ENCODE measurements around the gene RAB3GAP2.
"Not testable (repeated sequence)": the region's sequence is repeated elsewhere in the genome, so short reads cannot be mapped to it uniquely, and the experiment has no call there.

Gene RAB3GAP2, protein sequence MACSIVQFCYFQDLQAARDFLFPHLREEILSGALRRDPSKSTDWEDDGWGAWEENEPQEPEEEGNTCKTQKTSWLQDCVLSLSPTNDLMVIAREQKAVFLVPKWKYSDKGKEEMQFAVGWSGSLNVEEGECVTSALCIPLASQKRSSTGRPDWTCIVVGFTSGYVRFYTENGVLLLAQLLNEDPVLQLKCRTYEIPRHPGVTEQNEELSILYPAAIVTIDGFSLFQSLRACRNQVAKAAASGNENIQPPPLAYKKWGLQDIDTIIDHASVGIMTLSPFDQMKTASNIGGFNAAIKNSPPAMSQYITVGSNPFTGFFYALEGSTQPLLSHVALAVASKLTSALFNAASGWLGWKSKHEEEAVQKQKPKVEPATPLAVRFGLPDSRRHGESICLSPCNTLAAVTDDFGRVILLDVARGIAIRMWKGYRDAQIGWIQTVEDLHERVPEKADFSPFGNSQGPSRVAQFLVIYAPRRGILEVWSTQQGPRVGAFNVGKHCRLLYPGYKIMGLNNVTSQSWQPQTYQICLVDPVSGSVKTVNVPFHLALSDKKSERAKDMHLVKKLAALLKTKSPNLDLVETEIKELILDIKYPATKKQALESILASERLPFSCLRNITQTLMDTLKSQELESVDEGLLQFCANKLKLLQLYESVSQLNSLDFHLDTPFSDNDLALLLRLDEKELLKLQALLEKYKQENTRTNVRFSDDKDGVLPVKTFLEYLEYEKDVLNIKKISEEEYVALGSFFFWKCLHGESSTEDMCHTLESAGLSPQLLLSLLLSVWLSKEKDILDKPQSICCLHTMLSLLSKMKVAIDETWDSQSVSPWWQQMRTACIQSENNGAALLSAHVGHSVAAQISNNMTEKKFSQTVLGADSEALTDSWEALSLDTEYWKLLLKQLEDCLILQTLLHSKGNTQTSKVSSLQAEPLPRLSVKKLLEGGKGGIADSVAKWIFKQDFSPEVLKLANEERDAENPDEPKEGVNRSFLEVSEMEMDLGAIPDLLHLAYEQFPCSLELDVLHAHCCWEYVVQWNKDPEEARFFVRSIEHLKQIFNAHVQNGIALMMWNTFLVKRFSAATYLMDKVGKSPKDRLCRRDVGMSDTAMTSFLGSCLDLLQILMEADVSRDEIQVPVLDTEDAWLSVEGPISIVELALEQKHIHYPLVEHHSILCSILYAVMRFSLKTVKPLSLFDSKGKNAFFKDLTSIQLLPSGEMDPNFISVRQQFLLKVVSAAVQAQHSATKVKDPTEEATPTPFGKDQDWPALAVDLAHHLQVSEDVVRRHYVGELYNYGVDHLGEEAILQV (N-terminal part only)

GRCh38 chr1:220272047-220272840 is at the start of gene RAB3GAP2:
RAB3GAP2 (minus strand) TSS chr1:220272453; CDS start chr1:220272337, 116 bp downstream.
- peak; percentile 96 for DNase-seq (ENCODE audit: low spot score)

DNA sequence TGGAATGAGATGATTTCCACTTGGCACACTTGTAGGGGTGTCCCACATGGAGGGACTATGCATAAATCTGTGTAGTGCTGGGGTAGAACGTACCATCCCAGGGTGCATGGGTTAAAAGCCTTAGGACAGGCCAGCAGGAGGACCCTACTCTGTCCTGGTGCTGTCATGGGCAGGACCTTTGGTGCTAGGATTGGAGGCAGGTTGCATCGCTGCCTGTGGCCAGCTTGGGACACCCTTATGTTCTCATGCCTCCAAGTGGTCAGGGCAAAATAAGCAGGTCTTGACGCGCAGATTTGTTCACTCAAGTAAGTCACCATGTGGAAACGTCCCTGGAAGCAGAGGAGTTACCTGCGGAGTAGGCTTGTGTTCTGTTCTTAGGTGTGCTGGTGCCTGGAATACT is 49.5 kb upstream of the RAB3GAP2 start:
- DNase-seq (ENCODE audit: low spot score) = no peak

- no peak for DNase-seq (ENCODE audit: low spot score)
Measured at GRCh38 chr1:220320709-220321108, 48.5 kb upstream of the RAB3GAP2 start.

DNA sequence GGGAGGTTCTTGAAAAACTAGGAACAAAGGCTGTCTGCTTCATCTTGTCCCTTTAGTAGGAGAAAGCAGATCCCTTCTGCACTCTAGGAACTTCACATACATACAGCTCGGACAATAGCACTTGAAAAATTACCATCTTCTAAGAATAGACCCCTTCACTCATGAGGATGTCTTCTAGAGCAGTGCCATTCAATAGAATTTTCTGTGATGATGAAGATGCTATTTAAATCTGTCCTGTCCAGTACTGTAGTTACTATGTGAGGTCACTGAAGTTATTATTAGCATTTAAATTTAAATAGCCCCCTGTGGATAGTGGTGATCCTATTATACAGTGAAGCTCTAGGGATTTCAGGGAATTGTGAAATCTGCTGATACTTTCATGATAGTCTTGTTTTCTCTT is 46.4 kb upstream of the RAB3GAP2 start:
- DNase-seq (ENCODE audit: low spot score) = no peak

DNA sequence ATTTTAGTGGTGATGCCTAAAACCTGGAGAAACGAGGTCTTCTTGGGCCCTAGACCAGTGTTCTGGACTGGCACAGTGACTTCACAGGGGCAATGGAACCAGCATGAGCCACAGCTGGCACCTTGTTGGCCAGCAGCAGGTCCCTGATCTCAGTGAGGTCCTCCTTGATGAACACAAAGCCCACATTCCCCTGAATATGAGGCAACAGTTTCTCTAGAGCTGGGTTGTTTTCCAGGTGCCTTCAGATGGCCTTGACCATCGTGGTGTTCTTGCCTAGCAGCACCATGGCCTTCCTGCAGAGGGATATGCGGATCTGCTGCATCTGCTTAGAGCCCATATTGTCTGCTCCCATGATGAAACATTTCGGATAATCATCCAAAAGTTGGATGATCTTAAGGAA is 44.9 kb upstream of the RAB3GAP2 start:
- DNase-seq (ENCODE audit: low spot score) = no peak

DNA sequence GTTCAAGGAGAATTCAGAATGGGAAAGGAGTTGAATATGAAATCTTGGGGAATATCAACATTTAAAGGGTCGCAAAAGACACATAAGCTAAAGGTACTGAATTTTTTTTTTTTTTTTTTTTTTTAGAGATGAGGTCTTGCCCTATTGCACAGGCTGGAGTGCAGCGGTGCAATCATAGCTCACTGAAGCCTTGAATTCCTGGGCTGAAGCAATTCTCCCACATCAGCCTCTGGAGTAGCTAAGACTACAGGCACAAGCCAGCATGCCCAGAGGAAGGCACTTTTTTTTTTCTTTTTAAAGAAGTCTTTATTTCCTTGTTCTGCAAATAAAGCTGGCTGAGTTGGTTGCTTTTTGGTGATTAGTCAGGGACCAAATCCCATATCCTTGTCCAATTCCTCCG is 44.1 kb upstream of the RAB3GAP2 start:
- DNase-seq (ENCODE audit: low spot score) = no peak

- no peak for DNase-seq (ENCODE audit: low spot score)
Measured at GRCh38 chr1:220315070-220315839, 43.0 kb upstream of the RAB3GAP2 start.

DNA sequence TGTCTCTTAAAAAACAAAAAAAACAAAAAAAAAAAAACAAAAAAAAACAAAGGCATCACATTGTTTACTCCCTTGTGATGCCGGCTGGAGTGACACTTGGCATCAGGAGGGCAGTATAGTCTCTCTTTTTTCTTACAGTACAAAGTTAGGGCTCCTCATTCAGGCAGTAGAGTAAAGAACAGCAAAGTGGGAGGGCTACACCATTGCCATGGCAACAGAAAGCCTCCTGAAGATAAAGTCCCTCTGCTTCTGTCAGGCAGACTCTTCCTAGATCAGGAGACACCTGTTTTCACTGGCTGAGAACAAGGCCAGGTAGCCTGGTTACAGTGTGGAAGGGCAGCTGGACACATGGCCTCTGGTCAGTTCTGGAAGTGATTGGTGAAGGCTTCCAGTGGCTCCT is 41.3 kb upstream of the RAB3GAP2 start:
- no peak for DNase-seq (ENCODE audit: low spot score)

- not testable (repeated sequence) for DNase-seq (ENCODE audit: low spot score)
Measured at GRCh38 chr1:220310147-220310546, 37.9 kb upstream of the RAB3GAP2 start.

DNA sequence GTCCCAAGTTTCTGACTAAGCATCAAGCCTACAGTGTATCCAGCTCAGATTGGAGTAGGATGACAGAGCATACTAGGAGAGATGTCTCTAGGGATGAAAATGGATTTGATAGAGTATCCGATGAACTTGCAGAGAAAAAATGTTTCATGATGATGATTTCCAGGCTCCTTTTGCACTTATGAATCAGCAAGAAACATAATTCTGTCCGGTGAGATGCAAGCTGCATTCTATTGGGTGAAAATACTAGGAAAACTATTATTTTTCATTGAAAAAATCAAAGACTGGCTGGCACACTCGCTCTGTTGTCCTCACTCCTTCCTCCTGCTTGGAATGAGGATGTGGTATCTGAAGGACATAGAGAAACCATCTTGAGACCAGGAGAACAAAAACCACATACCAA is 35.4 kb upstream of the RAB3GAP2 start:
- DNase-seq (ENCODE audit: low spot score) = no peak

DNA sequence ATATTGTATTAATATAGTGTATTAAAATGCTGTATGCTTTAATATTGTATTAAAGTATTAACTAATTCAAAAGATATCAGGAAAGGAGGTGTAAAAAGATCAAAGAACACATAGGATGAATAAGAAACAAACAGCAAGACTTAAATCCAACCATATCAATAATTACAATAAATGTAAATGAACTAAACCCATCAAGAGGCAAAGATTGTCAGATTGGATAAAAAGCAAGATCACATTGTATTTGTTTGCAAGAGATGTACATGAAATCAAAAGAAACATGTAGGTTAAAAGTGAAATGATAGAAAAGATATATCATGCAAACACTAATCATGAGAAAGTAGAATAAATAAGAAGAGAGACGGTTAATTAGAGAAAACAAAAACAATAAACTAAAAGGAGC is 34.1 kb upstream of the RAB3GAP2 start:
- DNase-seq (ENCODE audit: low spot score) = no peak

DNA sequence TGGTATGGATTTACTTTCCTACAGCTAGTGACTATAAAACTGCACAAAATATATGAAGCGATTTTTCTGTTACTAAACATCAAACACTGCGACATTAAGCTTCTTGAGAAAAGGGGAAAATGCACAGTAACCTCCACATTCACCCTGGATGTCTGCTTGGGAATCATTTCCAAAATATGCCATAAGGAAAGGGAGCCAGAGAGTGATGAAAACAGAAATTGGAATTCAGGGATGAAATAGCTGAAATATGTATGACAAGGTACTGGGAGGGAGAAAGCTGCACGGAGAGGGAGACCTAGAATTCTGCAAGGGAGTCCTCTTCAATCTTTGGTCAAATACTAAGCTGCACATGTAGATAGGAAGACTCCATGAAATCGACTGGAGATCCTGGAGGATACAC is 31.6 kb upstream of the RAB3GAP2 start:
- no peak for DNase-seq (ENCODE audit: low spot score)

- no peak for DNase-seq (ENCODE audit: low spot score)
Measured at GRCh38 chr1:220301630-220302029, 29.4 kb upstream of the RAB3GAP2 start.

- peak; percentile 71 for DNase-seq (ENCODE audit: low spot score)
Measured at GRCh38 chr1:220300442-220301121, 28.3 kb upstream of the RAB3GAP2 start.

GRCh38 chr1:220299337-220299736 is 27.1 kb upstream of the RAB3GAP2 start:
- DNase-seq (ENCODE audit: low spot score) = no peak

- DNase-seq (ENCODE audit: low spot score) = no peak
Measured at GRCh38 chr1:220298470-220299205, 26.4 kb upstream of the RAB3GAP2 start.

DNA sequence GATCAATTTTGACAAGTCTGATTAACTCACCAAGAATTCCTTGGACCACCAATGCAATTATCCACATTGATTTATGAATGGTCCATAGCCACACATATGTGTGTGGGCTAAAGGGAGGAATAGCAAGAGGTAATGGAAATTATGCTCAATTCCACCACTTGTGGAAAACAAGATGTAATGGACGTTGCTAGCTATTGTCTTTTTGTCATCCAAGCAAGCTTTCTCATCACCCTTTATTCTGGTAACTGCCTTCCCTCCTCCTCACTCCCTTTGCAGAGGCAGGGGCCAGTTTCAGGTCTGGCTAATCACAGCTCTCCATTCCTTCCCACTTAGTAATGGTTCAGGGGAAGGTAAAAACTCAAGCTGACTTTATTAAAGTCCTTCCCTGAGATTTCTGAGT is 24.7 kb upstream of the RAB3GAP2 start:
- DNase-seq (ENCODE audit: low spot score) = no peak

GRCh38 chr1:220294846-220295301 is 22.6 kb upstream of the RAB3GAP2 start:
- no peak for DNase-seq (ENCODE audit: low spot score)

- DNase-seq (ENCODE audit: low spot score) = no peak
Measured at GRCh38 chr1:220291580-220291979, 19.3 kb upstream of the RAB3GAP2 start.
